Colonic mucosa (tissue), 4 donors: ENCODE results near the gene MGAT4A. TPM values are rescaled to one million over a fixed set of nuclear protein-coding genes. Genes with fewer than 3 reads are reported as not detected.

Experiments
- DNase-seq: peaks from one replicate; pipeline ENCODE4 v3.0.0-alpha.2; 2020
- H3K27ac ChIP-seq: fragments of 200-600 bp; one replicate; pipeline ENCODE4 v1.8.0; 2021
- H3K27me3 ChIP-seq: fragments of 200-600 bp; one replicate; pipeline ENCODE4 v1.8.0; 2021
- H3K36me3 ChIP-seq: fragments of 200-600 bp; one replicate; pipeline ENCODE4 v1.8.0; 2021
- H3K4me1 ChIP-seq: fragments of 200-600 bp; one replicate; pipeline ENCODE4 v1.8.0; 2021; ENCODE audit warnings: mild to moderate bottlenecking
- H3K4me3 ChIP-seq: fragments of 200-600 bp; one replicate; pipeline ENCODE4 v1.8.0; 2021
- H3K9ac ChIP-seq, 2 donors: one replicate each; pipeline ENCODE4 v1.7.0; 2013; ENCODE audit warnings: control low read depth in 2 of 2, low read depth in 2 of 2, low read length in 2 of 2
- H3K9me3 ChIP-seq: fragments of 200-600 bp; one replicate; pipeline ENCODE4 v1.8.0; 2021
- CTCF ChIP-seq: fragments of 200-600 bp; IDR thresholded peaks from one replicate; pipeline ENCODE4 v1.8.0; 2022; ENCODE audit warnings: antibody characterized with exemption, mild to moderate bottlenecking
- intact Hi-C: fragments of 100-400 bp; cut with DNase I; formaldehyde crosslinking; loops from one replicate; pipeline ENCODE4 v1.14.1; 2022
- total RNA-seq, 2 donors: library from RNA; stranded (reverse); fragmentation: NEBNext Ultra II Directional in 1 of 2; extraction: Animal tissue kit (Norgen Biotek cat#: 25700) in 1 of 2; gene quantifications; one replicate each; pipeline ENCODE4 v1.2.1, GENCODE V29; 2021
- donor health status: healthy.
- donor health status: DM: no; HTN: no; CAD: no.
- donor health status: DM: no; HTN: no; CAD: no.

The MGAT4A gene
- total RNA-seq, 2 donors from 2014 or later: 103 to 125 TPM

GRCh38 chr2:98771721-98772524 is 41.0 kb upstream of the MGAT4A start:
- Histone ChIP-seq H3K9ac (no peak overlapping the region), H3K4me3 (no peak overlapping the region), H3K36me3 (no peaks in the 10 kb centered on the region), H3K27me3 (no peaks in the 10 kb centered on the region), H3K9me3 (no peaks in the 10 kb centered on the region), H3K27ac (peak overlapping the region; percentile 45), H3K4me1 (no peaks in the 10 kb centered on the region)
- intact Hi-C loops: no loop called here
- no peak for DNase-seq
- TF ChIP-seq CTCF: no peak

- DNase-seq: no peak
- no peaks in the 10 kb centered on the region for H3K27me3 ChIP-seq
- H3K9ac ChIP-seq: no peak overlapping the region
- intact Hi-C loops: no loop called here
- peak overlapping the region; percentile 45 for H3K27ac ChIP-seq
- H3K4me1 ChIP-seq: no peaks in the 10 kb centered on the region
- H3K36me3 ChIP-seq: no peaks in the 10 kb centered on the region
- H3K9me3 ChIP-seq: no peaks in the 10 kb centered on the region
- TF ChIP-seq CTCF: no peak
- no peak overlapping the region for H3K4me3 ChIP-seq
Observed at GRCh38 chr2:98771264-98771663, 40.3 kb upstream of the MGAT4A start.

- H3K27me3 ChIP-seq: no peaks in the 10 kb centered on the region
- no peaks in the 10 kb centered on the region for H3K4me1 ChIP-seq
- intact Hi-C loops: no loop called here
- H3K27ac ChIP-seq: no peak overlapping the region
- H3K4me3 ChIP-seq: no peak overlapping the region
- no peaks in the 10 kb centered on the region for H3K9me3 ChIP-seq
- no peak for DNase-seq
- no peak overlapping the region for H3K9ac ChIP-seq
- H3K36me3 ChIP-seq: no peaks in the 10 kb centered on the region
- no peak for TF ChIP-seq CTCF
Observed at GRCh38 chr2:98769784-98770183, 38.9 kb upstream of the MGAT4A start.

GRCh38 chr2:98769114-98769476 is 38.2 kb upstream of the MGAT4A start:
- Histone ChIP-seq H3K27ac (no peak overlapping the region), H3K9ac (no peak overlapping the region)
- intact Hi-C loops: no loop called here

GRCh38 chr2:98768384-98769113 is 37.6 kb upstream of the MGAT4A start:
- H3K27me3 ChIP-seq: no peaks in the 10 kb centered on the region
- intact Hi-C loops: no loop called here
- no peak overlapping the region for H3K4me3 ChIP-seq
- H3K9me3 ChIP-seq: no peaks in the 10 kb centered on the region
- H3K4me1 ChIP-seq: no peaks in the 10 kb centered on the region
- H3K36me3 ChIP-seq: no peaks in the 10 kb centered on the region
- TF ChIP-seq CTCF: no peak
- H3K9ac ChIP-seq: no peak overlapping the region
- DNase-seq: no peak
- H3K27ac ChIP-seq: no peak overlapping the region

More at GRCh38 chr2:98769114-98769476, 38.2 kb upstream of the MGAT4A start:
- Histone ChIP-seq H3K27me3 (no peaks in the 10 kb centered on the region), H3K9me3 (no peaks in the 10 kb centered on the region), H3K36me3 (no peaks in the 10 kb centered on the region), H3K4me1 (no peaks in the 10 kb centered on the region), H3K4me3 (no peak overlapping the region)
- no peak for DNase-seq
- no peak for TF ChIP-seq CTCF
